ENCODE results near the gene CIROP.

CIROP gene, protein sequence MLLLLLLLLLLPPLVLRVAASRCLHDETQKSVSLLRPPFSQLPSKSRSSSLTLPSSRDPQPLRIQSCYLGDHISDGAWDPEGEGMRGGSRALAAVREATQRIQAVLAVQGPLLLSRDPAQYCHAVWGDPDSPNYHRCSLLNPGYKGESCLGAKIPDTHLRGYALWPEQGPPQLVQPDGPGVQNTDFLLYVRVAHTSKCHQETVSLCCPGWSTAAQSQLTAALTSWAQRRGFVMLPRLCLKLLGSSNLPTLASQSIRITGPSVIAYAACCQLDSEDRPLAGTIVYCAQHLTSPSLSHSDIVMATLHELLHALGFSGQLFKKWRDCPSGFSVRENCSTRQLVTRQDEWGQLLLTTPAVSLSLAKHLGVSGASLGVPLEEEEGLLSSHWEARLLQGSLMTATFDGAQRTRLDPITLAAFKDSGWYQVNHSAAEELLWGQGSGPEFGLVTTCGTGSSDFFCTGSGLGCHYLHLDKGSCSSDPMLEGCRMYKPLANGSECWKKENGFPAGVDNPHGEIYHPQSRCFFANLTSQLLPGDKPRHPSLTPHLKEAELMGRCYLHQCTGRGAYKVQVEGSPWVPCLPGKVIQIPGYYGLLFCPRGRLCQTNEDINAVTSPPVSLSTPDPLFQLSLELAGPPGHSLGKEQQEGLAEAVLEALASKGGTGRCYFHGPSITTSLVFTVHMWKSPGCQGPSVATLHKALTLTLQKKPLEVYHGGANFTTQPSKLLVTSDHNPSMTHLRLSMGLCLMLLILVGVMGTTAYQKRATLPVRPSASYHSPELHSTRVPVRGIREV

GRCh38 chr14:23104591-23105347, at the start of gene CIROP:
Gene CIROP (minus strand): TSS chr14:23104989. CDS start chr14:23104920, 69 bp downstream.
- no peak for DNase-seq

- no peak for DNase-seq
Observed at GRCh38 chr14:23153851-23154796, 49.3 kb upstream of the CIROP start.

DNA sequence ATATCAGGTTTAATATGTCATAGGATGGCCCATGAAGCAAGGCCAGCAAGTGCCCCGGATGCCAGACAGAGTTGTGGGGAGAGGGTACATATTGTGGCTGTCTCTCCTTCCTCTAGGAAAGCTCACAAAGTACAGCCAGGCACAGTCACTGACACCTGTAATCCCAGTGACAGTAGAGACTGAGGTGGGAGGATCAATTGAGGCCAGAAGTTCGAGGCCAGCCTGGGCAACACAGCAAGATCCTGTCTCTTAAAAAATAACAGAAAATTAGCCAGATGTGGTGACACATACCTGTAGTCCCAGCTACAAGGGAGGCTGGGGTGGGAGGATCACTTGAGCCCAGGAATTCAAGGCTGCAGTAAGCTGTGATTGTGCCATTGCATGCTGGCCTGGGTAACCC, 46.6 kb upstream of the CIROP start:
- no peak for DNase-seq

- no peak for DNase-seq
Observed at GRCh38 chr14:23149745-23150144, 45.0 kb upstream of the CIROP start.

DNA sequence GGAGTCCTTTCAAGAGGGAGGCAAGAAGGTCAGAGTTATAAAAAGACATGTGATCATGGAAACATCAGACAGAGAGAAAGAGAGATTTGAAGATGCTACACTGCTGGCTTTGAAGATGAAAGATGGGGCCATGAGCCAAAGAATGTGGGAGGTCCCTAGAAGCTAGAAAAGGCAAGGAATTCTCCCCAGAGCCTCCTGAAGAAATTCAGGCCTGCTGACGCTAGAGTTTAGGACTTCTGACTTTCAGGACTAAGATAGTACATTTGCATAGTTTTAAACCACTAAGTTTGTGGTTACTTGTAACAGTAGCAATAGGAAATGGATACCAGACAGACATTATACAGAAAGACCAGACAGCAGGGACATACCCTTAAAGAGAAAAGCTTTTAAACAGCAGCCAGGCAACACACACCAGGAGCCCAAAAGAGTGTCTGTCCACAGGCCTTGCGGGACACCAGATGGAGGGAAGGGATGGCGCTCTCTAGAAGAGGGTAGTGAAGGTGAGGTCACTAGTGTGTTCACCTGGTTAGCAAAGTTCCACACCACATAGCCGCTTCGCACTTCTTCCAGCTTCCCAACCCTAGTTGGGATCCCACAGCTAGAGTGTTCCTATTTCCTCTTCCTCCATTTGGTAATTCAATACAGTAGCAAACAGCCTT, 43.9 kb upstream of the CIROP start:
- no peak for DNase-seq

- DNase-seq = no peak
Observed at GRCh38 chr14:23147676-23148075, 42.9 kb upstream of the CIROP start.

DNA sequence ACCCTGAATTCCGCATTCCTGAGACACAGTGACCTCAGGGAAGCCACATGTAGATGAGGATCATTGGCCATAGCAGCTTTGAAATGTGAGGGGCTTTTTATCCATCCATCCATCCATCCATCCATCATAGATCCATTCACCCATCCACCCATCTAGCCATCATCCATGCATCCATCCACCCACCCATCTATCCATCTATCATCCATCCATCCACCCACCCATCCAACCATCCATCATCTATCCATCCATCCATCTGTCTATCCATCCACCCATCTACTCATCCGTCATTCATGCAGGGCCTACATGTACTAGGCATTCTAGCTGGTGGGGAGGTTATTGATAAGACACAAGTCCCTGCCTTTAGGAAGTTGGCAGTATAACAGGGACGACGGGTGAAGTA, 42.2 kb upstream of the CIROP start:
- no peak for DNase-seq

GRCh38 chr14:23146351-23146910, 41.6 kb upstream of the CIROP start:
- DNase-seq = no peak

DNA sequence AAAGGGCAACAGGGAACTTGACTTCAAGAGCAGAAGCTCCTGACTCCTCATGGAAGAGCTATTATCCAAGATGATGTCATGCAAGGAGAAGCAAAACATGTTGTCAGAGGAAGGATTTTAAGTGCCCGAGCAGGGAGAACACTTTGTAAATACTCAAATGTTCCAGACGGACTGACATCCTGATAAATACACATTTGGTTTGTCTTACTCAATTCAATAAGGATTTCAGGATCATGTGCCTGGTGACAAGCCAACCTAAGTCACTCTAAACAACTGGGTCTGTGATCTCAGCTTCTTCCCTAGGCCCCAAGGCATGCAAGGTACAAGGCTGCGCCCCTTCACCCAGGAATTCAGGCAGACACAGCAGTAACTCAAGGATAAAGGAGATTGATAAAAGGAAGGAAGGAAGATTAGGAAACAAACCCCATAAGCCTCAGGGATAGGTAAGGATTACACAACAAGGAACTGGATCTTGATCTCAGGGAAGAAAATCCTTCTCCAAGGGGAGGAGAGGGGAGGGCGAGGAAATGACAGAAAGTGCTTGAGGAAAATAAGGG, 41.1 kb upstream of the CIROP start:
- no peak for DNase-seq

DNA sequence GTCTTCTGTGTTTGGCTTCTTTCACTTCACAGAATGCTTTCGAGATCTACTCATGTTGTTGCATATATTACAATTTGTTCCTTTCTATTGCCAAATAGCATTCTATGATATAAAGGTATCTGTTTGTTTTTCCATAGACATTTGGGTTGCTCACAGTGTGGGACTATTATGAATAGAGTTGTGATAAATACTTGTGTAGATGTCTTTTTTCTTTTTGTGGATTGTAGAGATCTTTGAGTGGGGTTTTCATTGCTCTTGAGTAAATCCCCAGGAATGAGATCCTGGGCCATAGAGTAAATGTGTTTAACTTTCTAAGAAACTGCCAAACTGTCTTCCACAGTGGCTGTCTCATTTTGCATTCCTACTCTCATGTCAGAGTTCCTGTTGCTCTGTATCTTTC, 39.1 kb upstream of the CIROP start:
- no peak for DNase-seq

DNA sequence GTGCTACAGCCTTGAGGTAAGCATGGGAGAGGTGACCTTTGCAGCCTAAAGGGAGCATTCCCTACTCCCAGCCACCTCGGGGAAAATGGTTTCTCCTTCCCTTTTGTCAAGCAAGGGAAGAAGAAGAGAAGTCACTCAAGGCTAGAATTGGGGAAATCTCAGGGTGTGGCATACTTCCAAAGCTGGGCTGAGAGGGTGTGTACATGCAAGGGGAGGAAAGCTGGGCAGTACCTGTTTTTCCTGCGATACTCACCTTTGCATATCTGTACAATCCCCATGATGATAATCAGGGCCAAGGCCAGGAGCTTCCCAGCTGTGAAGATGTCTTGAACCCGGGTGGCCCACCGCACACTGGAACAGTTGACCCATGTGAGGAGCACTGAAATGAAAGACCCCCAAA, 38.0 kb upstream of the CIROP start:
- DNase-seq = no peak

GRCh38 chr14:23141706-23142444, 37.1 kb upstream of the CIROP start:
- DNase-seq = no peak

DNA sequence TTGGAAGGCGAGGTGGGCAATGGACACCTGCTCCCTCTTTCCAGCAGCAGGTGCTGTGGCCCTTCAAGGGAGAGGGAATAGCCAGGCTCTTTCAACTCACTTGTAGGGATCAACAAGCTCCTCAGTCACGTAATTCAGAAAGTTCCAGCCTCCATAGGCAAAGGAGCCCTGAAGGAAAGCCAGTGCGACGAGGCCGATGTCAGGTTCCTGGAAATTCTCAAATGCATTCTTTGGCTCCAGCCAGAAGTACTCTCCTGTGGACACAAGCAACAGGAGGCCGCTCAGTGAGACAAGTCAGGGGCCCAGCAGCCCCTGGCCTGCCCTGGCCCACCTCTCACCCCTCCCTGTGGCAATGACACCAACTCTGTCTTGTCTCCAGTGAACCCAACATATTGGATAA, 35.6 kb upstream of the CIROP start:
- DNase-seq = no peak

DNA sequence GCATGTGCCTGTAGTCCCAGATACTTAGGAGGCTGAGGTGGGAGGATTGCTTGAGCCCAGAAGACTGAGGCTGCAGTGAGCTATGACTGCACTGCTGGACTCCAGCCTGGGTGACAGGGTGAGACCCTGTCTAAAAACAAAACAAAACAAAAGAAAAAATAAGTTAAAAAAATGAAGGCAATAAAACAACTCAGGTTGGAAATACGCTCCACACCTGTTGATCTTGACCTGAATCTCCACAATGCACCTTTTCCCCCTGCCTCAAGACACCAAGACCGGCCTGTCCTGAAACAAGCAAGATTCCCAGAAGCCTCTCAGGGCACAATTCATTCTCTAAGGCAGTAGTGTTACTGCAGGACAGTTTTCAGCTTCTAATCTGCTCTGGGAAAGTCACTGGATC, 35.1 kb upstream of the CIROP start:
- DNase-seq = no peak

- no peak for DNase-seq
Observed at GRCh38 chr14:23137813-23138535, 33.2 kb upstream of the CIROP start.

DNA sequence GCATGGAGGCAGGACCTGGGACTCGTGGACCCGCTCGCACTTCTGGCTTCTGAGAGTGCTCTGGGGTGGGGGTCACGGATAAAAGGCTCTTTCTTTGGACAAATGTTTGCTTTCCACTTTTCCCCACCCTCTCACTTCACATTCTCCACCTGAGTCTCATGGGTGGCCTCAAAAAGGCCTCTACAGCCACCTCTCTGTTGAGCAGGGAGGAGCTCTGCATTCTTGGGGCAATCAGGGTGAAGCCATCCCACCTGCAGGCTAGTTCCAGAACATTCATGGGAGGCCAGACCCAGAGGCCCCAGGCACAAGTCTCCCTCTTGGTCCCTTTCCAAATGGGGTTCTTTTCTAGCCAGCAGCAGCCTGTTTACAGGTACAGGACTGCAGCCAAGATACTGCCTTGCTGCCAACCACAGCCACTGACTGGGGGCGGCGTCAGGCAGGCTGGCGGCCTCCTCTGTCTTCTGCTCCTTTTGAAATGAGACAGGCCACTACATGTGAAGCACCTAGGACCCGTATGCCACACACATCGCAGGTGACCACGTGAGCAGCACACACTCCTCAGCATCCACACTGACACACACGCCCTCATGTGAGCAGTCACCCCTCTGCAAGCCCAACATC, 32.5 kb upstream of the CIROP start:
- DNase-seq = no peak

GRCh38 chr14:23136566-23137133, 31.9 kb upstream of the CIROP start:
- no peak for DNase-seq

DNA sequence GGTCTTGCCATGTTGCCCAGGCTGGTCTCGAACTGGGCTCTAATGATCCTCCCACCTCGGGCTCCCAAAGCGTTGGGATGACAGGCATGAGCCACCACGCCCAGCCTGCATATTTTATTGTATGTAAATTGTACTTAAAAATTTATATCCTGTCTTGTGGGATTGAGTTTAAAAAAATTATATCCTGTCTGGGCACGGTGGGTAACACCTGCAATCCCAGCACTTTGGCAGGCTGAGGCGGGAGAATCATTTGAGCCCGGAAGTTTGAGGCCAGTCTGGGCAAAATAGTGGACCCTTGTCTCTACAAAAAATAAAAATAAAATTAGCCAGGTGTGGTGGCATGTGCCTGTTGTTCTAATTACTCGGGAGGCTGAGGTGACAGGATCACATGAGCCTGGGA, 28.2 kb upstream of the CIROP start:
- no peak for DNase-seq

DNA sequence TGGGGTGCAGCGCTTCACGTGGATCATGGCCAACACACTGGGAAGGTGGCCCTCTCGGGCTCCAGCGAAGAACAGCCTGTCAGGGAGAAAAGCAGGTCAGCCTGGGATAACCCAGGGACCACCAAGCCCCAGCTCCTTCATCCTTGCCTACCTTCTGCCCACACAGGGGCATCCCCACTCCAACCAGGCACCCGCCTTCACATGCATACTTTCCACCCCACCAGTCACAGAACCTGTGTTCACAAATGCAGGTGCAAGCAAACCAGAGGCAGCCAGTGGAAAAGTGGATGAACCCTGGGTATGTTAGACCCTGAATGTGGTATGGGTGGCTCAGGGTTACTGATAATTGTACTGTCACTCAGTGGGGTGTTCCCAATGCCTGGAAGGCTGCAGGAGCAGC, 26.7 kb upstream of the CIROP start:
- no peak for DNase-seq

All from CD4-positive, alpha-beta T cell treated with Interleukin-4 for 4 hours (primary cell).